PC-3 (cell line): ENCODE data around the gene CPZ. TPM values are rescaled to one million over a fixed set of nuclear protein-coding genes. Genes with fewer than 3 reads are reported as not detected.

Experiments
- ATAC-seq: fragments of 200-7000 bp; cut with Tn5 transposase; 2 replicates; pipeline ENCODE4 v1.9.1; 2020; ENCODE audit warnings: mild to moderate bottlenecking, moderate library complexity
- BruUV-seq: library from RNA; stranded (reverse); fragments of 400-500 nt; replicated peaks from 2 replicates; lab custom pipeline; 2021; lab: Mats Ljungman, UMichigan
- CTCF ChIA-PET: fragments of 300-600 bp; sonication (Branson Sonifier 250); formaldehyde crosslinking; loops from one replicate; lab custom pipeline; 2022; ENCODE audit warnings: antibody characterized with exemption; lab: Charles Lee
- POLR2A ChIA-PET: fragments of 300-600 bp; sonication (Branson Sonifier 250); formaldehyde crosslinking; loops from one replicate; lab custom pipeline; 2022; ENCODE audit warnings: antibody characterized with exemption; ENCODE audit not compliant: unreplicated experiment; lab: Charles Lee
- DNase-seq: peaks from one replicate; pipeline ENCODE4 v3.0.0-alpha.2; 2015
- H2AFZ ChIP-seq: fragments of 300-600 bp; sonication (generic); 2 replicates; pipeline ENCODE4 v1.6.0; 2016; ENCODE audit warnings: antibody characterized with exemption, low read length
- H3F3A ChIP-seq: fragments of 300-600 bp; sonication (generic); one replicate; pipeline ENCODE4 v1.6.0; 2017; ENCODE audit warnings: antibody characterized with exemption, low read length, control low read depth, mild to moderate bottlenecking; ENCODE audit not compliant: unreplicated experiment
- H3K27ac ChIP-seq: fragments of 300-600 bp; sonication (generic); 2 replicates; pipeline ENCODE4 v1.5.1; 2016; ENCODE audit warnings: mild to moderate bottlenecking, low read length
- H3K27me3 ChIP-seq: fragments of 300-600 bp; sonication (generic); 2 replicates; pipeline ENCODE4 v1.6.1; 2016; ENCODE audit warnings: low read length, mixed read lengths
- H3K36me3 ChIP-seq: fragments of 300-600 bp; sonication (generic); 2 replicates; pipeline ENCODE4 v1.6.1; 2016; ENCODE audit warnings: low read depth, mixed run types, low read length, mixed read lengths
- H3K4me1 ChIP-seq: fragments of 300-600 bp; sonication (generic); 2 replicates; pipeline ENCODE4 v1.5.1; 2016; ENCODE audit warnings: low read length; ENCODE audit not compliant: insufficient read depth
- H3K4me2 ChIP-seq: fragments of 300-600 bp; sonication (generic); 2 replicates; pipeline ENCODE4 v1.6.0; 2016; ENCODE audit warnings: low read length
- H3K4me3 ChIP-seq: fragments of 300-600 bp; sonication (generic); 2 replicates; pipeline ENCODE4 v1.5.1; 2016; ENCODE audit warnings: mild to moderate bottlenecking, low read length, mixed read lengths
- H3K79me2 ChIP-seq: fragments of 300-600 bp; sonication (generic); 2 replicates; pipeline ENCODE4 v1.6.1; 2017; ENCODE audit warnings: low read length, mixed read lengths
- H3K9ac ChIP-seq: fragments of 300-600 bp; sonication (generic); 2 replicates; pipeline ENCODE4 v1.6.0; 2016; ENCODE audit warnings: mild to moderate bottlenecking, low read length
- H3K9me2 ChIP-seq: fragments of 300-600 bp; sonication (generic); replicated peaks from 2 replicates; pipeline ENCODE4 v1.6.1; 2016; ENCODE audit warnings: mixed run types, low read length, mixed read lengths
- H3K9me3 ChIP-seq: fragments of 300-600 bp; sonication (generic); 2 replicates; pipeline ENCODE4 v1.6.1; 2016; ENCODE audit warnings: low read length, mixed read lengths
- H4K20me1 ChIP-seq: fragments of 300-600 bp; sonication (generic); 2 replicates; pipeline ENCODE4 v1.6.1; 2016; ENCODE audit warnings: low read length, mixed read lengths
- CTCF ChIP-seq: fragments of 300-600 bp; sonication (generic); conservative IDR thresholded peaks from 2 replicates; pipeline ENCODE4 v1.5.1; 2017; ENCODE audit warnings: antibody characterized with exemption, low read depth, mild to moderate bottlenecking, low read length
- EZH2 ChIP-seq: fragments of 300-600 bp; sonication (generic); IDR thresholded peaks from one replicate; pipeline ENCODE4 v1.6.1; 2017; ENCODE audit warnings: antibody characterized with exemption, mild to moderate bottlenecking, low read length; ENCODE audit not compliant: unreplicated experiment
- EZH2phosphoT487 ChIP-seq: fragments of 300-600 bp; sonication (generic); IDR thresholded peaks from 2 replicates; pipeline ENCODE4 v1.6.1; 2018; ENCODE audit warnings: mild to moderate bottlenecking, antibody characterized with exemption, low read length, borderline replicate concordance
- intact Hi-C: fragments of 100-400 bp; cut with micrococcal nuclease; formaldehyde crosslinking; loops from 2 replicates; pipeline ENCODE4 v1.9.0; 2023
- total RNA-seq: library from RNA; depleted of rRNA; stranded (reverse); fragments of >200 nt; gene quantifications from 2 replicates; pipeline ENCODE4 v1.2.3, GENCODE V29; 2014

Gene CPZ
- total RNA-seq, 1 experiment from 2014 or later = 27.9 TPM

DNA sequence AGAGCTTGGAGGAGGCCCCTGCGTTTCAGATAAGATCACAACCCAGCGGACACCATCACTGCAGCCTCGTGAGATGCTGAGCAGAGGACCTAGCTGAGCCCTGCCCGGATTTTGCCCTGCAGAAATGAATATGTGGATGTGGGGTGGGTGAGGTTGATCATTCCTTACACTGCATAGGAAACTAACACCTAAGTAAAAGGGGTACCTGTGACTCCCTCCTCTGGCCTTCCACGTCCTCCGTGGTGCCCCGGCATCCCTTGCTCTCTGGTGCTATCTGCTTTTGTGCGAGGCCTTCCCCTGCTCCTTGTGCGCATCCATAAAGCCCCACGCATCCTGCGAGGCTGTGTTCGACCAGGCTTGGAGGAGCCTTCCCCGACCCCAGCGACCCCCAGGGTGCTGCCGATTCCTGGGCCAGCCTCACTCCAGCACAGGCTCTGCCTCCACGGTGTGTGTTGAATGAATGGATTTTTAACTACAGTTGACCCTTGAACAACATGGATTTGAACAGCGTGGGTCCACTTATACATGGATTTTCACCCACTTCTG, 37.9 kb upstream of the CPZ start:
- H3K79me2 ChIP-seq = no peaks in the 10 kb centered on the region
- H3K9me2 ChIP-seq = no peaks in the 10 kb centered on the region
- no peaks in the 10 kb centered on the region for H3K27me3 ChIP-seq
- no peak overlapping the region for H3K4me2 ChIP-seq
- no peak overlapping the region for H3K9ac ChIP-seq
- H3K4me1 ChIP-seq = peaks cover 34% of the 10 kb centered on the region
- no peaks in the 10 kb centered on the region for H3F3A ChIP-seq
- DNase-seq (no peak), ATAC-seq (no peak)
- intact Hi-C loops = no loop called here
- no peaks in the 10 kb centered on the region for H4K20me1 ChIP-seq
- CTCF ChIA-PET = no interaction called here
- no peaks in the 10 kb centered on the region for H3K36me3 ChIP-seq
- TF ChIP-seq EZH2phosphoT487 (no peak), CTCF (no peak), EZH2 (no peak)
- no peak overlapping the region for H3K27ac ChIP-seq
- POLR2A ChIA-PET = no interaction called here
- BruUV-seq = no TSS peak
- H3K4me3 ChIP-seq = no peak overlapping the region
- H2AFZ ChIP-seq = no peak overlapping the region
- H3K9me3 ChIP-seq = no peaks in the 10 kb centered on the region

- ChIA-PET CTCF (no interaction called here), POLR2A (interaction anchor here (0.6 kb wide), 1 partner anchor 8 kb away, joined by 4 read pairs; no protein-coding TSS in a partner anchor)
- Histone ChIP-seq H3K9me2 (no peaks in the 10 kb centered on the region), H3K27ac (no peak overlapping the region), H3F3A (no peaks in the 10 kb centered on the region), H3K4me3 (no peak overlapping the region), H4K20me1 (no peaks in the 10 kb centered on the region), H3K9me3 (no peaks in the 10 kb centered on the region), H3K27me3 (no peaks in the 10 kb centered on the region), H3K36me3 (no peaks in the 10 kb centered on the region), H3K4me1 (peaks cover 42% of the 10 kb centered on the region), H3K79me2 (no peaks in the 10 kb centered on the region), H3K4me2 (no peak overlapping the region), H2AFZ (no peak overlapping the region), H3K9ac (no peak overlapping the region)
- intact Hi-C loops = no loop called here
- TF ChIP-seq CTCF = no peak
- no peak for TF ChIP-seq EZH2
- TF ChIP-seq EZH2phosphoT487 = no peak
- BruUV-seq = no TSS peak
- DNase-seq = no peak
- no peak for ATAC-seq
Measured at GRCh38 chr4:8555716-8556115, 36.8 kb upstream of the CPZ start.

GRCh38 chr4:8556341-8557150, 36.0 kb upstream of the CPZ start:
- no peak overlapping the region for H3K4me3 ChIP-seq
- ChIA-PET CTCF (no interaction called here), POLR2A (no interaction called here)
- DNase-seq (no peak), ATAC-seq (no peak)
- H3K79me2 ChIP-seq = no peaks in the 10 kb centered on the region
- peaks cover 50% of the 10 kb centered on the region for H3K4me1 ChIP-seq
- no peaks in the 10 kb centered on the region for H3K9me3 ChIP-seq
- H3K36me3 ChIP-seq = no peaks in the 10 kb centered on the region
- H3K27ac ChIP-seq = no peak overlapping the region
- intact Hi-C loops = no loop called here
- no peak overlapping the region for H3K9ac ChIP-seq
- H4K20me1 ChIP-seq = no peaks in the 10 kb centered on the region
- no peak overlapping the region for H3K4me2 ChIP-seq
- H2AFZ ChIP-seq = no peak overlapping the region
- no peaks in the 10 kb centered on the region for H3F3A ChIP-seq
- no peaks in the 10 kb centered on the region for H3K9me2 ChIP-seq
- H3K27me3 ChIP-seq = no peaks in the 10 kb centered on the region
- BruUV-seq = no TSS peak
- TF ChIP-seq CTCF (no peak), EZH2 (no peak), EZH2phosphoT487 (no peak)
